ENCODE measurements around the gene RARG. TPM values are rescaled to one million over a fixed set of nuclear protein-coding genes. Genes with fewer than 3 reads are reported as not detected.

The RARG gene
- total RNA-seq, 4 donors from 2014 or later = 15.6 to 26.6 (median 22.9) TPM

GRCh38 chr12:53194973-53195372, 37.0 kb downstream of the RARG start:
- peaks cover 0 to 12% of the 10 kb centered on the region in 2 donors for H3K36me3 ChIP-seq
- H3K27me3 ChIP-seq = no peaks in the 10 kb centered on the region
- WGBS, 2 donors (ENCODE audit: low coverage in 1 of 2) = 55 to 75% methylated on average over 1 of the region's 1 CpG
- H3K27ac ChIP-seq = no peak overlapping the region
- H3K9me3 ChIP-seq = no peaks in the 10 kb centered on the region
- peaks cover 0 to 29% (median 9%) of the 10 kb centered on the region in 3 donors for H3K4me1 ChIP-seq
- no peak for ATAC-seq
- no peak for TF ChIP-seq POLR2A (IDR thresholded peaks at IDR 0.05)
- no peak for TF ChIP-seq POLR2AphosphoS5 (IDR thresholded peaks at IDR 0.05)
- no peak for TF ChIP-seq CTCF (IDR thresholded peaks at IDR 0.05)
- TF ChIP-seq EP300 (IDR thresholded peaks at IDR 0.05) = no peak
- no peak overlapping the region for H3K4me3 ChIP-seq

GRCh38 chr12:53193985-53194716, 37.9 kb downstream of the RARG start:
- no peak for ATAC-seq
- Histone ChIP-seq H3K4me3 (no peak overlapping the region), H3K36me3 (peaks cover 0 to 12% of the 10 kb centered on the region in 2 donors), H3K4me1 (peaks cover 0 to 33% (median 11%) of the 10 kb centered on the region in 3 donors), H3K9me3 (no peaks in the 10 kb centered on the region), H3K27me3 (no peaks in the 10 kb centered on the region), H3K27ac (no peak overlapping the region)
- 53 to 72% methylated on average over 2 to 5 of the region's 11 CpGs for whole genome bisulfite sequencing, 2 donors (ENCODE audit: low coverage in 1 of 2)
- TF ChIP-seq EP300 (IDR thresholded peaks at IDR 0.05) (no peak), POLR2A (IDR thresholded peaks at IDR 0.05) (no peak), CTCF (IDR thresholded peaks at IDR 0.05) (no peak), POLR2AphosphoS5 (IDR thresholded peaks at IDR 0.05) (no peak)

- H3K27me3 ChIP-seq = no peaks in the 10 kb centered on the region
- no peak for ATAC-seq
- H3K4me1 ChIP-seq = peaks cover 0 to 31% (median 11%) of the 10 kb centered on the region in 3 donors
- H3K27ac ChIP-seq = no peak overlapping the region
- no peak overlapping the region for H3K4me3 ChIP-seq
- H3K9me3 ChIP-seq = no peaks in the 10 kb centered on the region
- no peak for TF ChIP-seq EP300 (IDR thresholded peaks at IDR 0.05)
- WGBS, 2 donors (ENCODE audit: low coverage in 1 of 2) = no CpG with 5 or more reads among the region's 9 CpGs
- H3K36me3 ChIP-seq = peaks cover 0 to 23% of the 10 kb centered on the region in 2 donors
These were observed 39.0 kb downstream of the RARG start for GRCh38 chr12:53193040-53193439.

- WGBS, 2 donors (ENCODE audit: low coverage in 1 of 2) = 80 to 83% methylated on average over 1 to 4 of the region's 14 CpGs
- H3K9me3 ChIP-seq = no peaks in the 10 kb centered on the region
- no peaks in the 10 kb centered on the region for H3K27me3 ChIP-seq
- H3K4me3 ChIP-seq = no peak overlapping the region
- TF ChIP-seq POLR2A (IDR thresholded peaks at IDR 0.05) (no peak), POLR2AphosphoS5 (IDR thresholded peaks at IDR 0.05) (no peak), EP300 (IDR thresholded peaks at IDR 0.05) (no peak), CTCF (IDR thresholded peaks at IDR 0.05) (no peak)
- no peak overlapping the region for H3K27ac ChIP-seq
- ATAC-seq = no peak
- peaks cover 0 to 27% of the 10 kb centered on the region in 2 donors for H3K36me3 ChIP-seq
- peaks cover 0 to 26% (median 8%) of the 10 kb centered on the region in 3 donors for H3K4me1 ChIP-seq
These were observed 39.4 kb downstream of the RARG start for GRCh38 chr12:53192531-53193021.

- no peaks in the 10 kb centered on the region for H3K9me3 ChIP-seq
- no peak overlapping the region for H3K4me3 ChIP-seq
- H3K4me1 ChIP-seq = peaks cover 0 to 20% (median 3%) of the 10 kb centered on the region in 3 donors
- H3K27ac ChIP-seq = no peak overlapping the region
- no peaks in the 10 kb centered on the region for H3K27me3 ChIP-seq
- TF ChIP-seq CTCF (IDR thresholded peaks at IDR 0.05) = no peak
- ATAC-seq = no peak
- WGBS, 2 donors (ENCODE audit: low coverage in 1 of 2) = 85 to 100% methylated on average over 2 to 6 of the region's 14 CpGs
- H3K36me3 ChIP-seq = peaks cover 0 to 33% of the 10 kb centered on the region in 2 donors
These were observed 40.0 kb downstream of the RARG start for GRCh38 chr12:53191885-53192530.
